IMR-90 (cell line): ENCODE measurements around the gene MFAP2. TPM values are rescaled to one million over a fixed set of nuclear protein-coding genes. Genes with fewer than 3 reads are reported as not detected.

Experiments
- ATAC-seq: fragments of 200-7000 bp; cut with Tn5 transposase; 2 replicates; pipeline ENCODE4 v1.9.1; 2020; ENCODE audit warnings: low read depth, mild to moderate bottlenecking, moderate library complexity
- BruUV-seq: library from RNA; stranded (reverse); fragments of 400-500 nt; replicated peaks from 2 replicates; lab custom pipeline; 2021; lab: Mats Ljungman, UMichigan
- CTCF ChIA-PET: fragments of 300-600 bp; formaldehyde crosslinking; extraction: SDS; loops from one replicate; lab custom pipeline; 2021; ENCODE audit warnings: antibody characterized with exemption; lab: Yijun Ruan, JAX
- POLR2A ChIA-PET: fragments of 300-600 bp; sonication (Branson Sonifier 250); formaldehyde crosslinking; loops from one replicate; lab custom pipeline; 2022; ENCODE audit warnings: antibody characterized with exemption; ENCODE audit not compliant: unreplicated experiment; lab: Charles Lee
- DNase-seq: peaks from one replicate; pipeline ENCODE4 v3.0.0; 2013
- H2AFZ ChIP-seq: replicated peaks from 2 replicates; pipeline ENCODE3; 2013; ENCODE audit warnings: low read length, mild to moderate bottlenecking; ENCODE audit not compliant: poor library complexity
- H2AK5ac ChIP-seq: 2 replicates; pipeline ENCODE4 v1.6.1; 2013; ENCODE audit warnings: low read depth, low read length, inconsistent platforms
- H2AK9ac ChIP-seq: replicated peaks from 2 replicates; pipeline ENCODE3; 2013; ENCODE audit warnings: mild to moderate bottlenecking, low read depth, low read length, moderate library complexity; ENCODE audit not compliant: poor library complexity
- H2BK120ac ChIP-seq: 2 replicates; pipeline ENCODE4 v1.6.1; 2013; ENCODE audit warnings: low read depth, low read length, inconsistent platforms
- H2BK15ac ChIP-seq: 3 replicates; pipeline ENCODE4 v1.6.1; 2013; ENCODE audit warnings: low read depth, low read length, inconsistent platforms
- H2BK20ac ChIP-seq: 2 replicates; pipeline ENCODE4 v1.6.1; 2013; ENCODE audit warnings: low read depth, mild to moderate bottlenecking, inconsistent platforms, low read length, moderate library complexity
- H2BK5ac ChIP-seq: 2 replicates; pipeline ENCODE4 v1.6.1; 2013; ENCODE audit warnings: mild to moderate bottlenecking, low read depth, low read length, inconsistent platforms; ENCODE audit not compliant: poor library complexity, severe bottlenecking
- H3K14ac ChIP-seq: replicated peaks from 2 replicates; pipeline ENCODE4 v1.6.1; 2013; ENCODE audit warnings: low read depth, low read length, inconsistent platforms
- H3K18ac ChIP-seq: 2 replicates; pipeline ENCODE4 v1.6.1; 2013; ENCODE audit warnings: low read depth, low read length, control low read depth
- H3K23ac ChIP-seq: 2 replicates; pipeline ENCODE4 v1.6.1; 2013; ENCODE audit warnings: low read depth, low read length, inconsistent platforms
- H3K27ac ChIP-seq: 2 replicates; pipeline ENCODE4 v1.5.1; 2013; ENCODE audit warnings: mild to moderate bottlenecking, control low read depth, low read length; ENCODE audit not compliant: insufficient read depth
- H3K27me3 ChIP-seq: 2 replicates; pipeline ENCODE4 v1.6.1; 2013; ENCODE audit warnings: low read length; ENCODE audit not compliant: control insufficient read depth, insufficient read depth
- H3K36me3 ChIP-seq: 2 replicates; pipeline ENCODE4 v1.6.1; 2013; ENCODE audit warnings: low read length, mixed read lengths; ENCODE audit not compliant: control insufficient read depth, insufficient read depth
- H3K4ac ChIP-seq: 2 replicates; pipeline ENCODE4 v1.6.1; 2013; ENCODE audit warnings: low read depth, low read length, inconsistent platforms
- H3K4me1 ChIP-seq: 2 replicates; pipeline ENCODE4 v1.6.1; 2013; ENCODE audit warnings: low read length, mixed read lengths; ENCODE audit not compliant: control insufficient read depth, insufficient read depth
- H3K4me2 ChIP-seq: 2 replicates; pipeline ENCODE4 v1.6.1; 2013; ENCODE audit warnings: low read depth, mild to moderate bottlenecking, control low read depth, low read length, moderate library complexity
- H3K4me3 ChIP-seq: 2 replicates; pipeline ENCODE4 v1.5.1; 2013; ENCODE audit warnings: low read depth, mild to moderate bottlenecking, control low read depth, low read length, moderate library complexity; ENCODE audit not compliant: insufficient read depth
- H3K56ac ChIP-seq: 2 replicates; pipeline ENCODE4 v1.6.1; 2013; ENCODE audit warnings: low read length, inconsistent platforms; ENCODE audit not compliant: insufficient read depth; ENCODE audit errors: extremely low read depth
- H3K79me1 ChIP-seq, 2 experiments: 2 replicates each; pipeline ENCODE4 v1.6.1; 2013; ENCODE audit warnings: low read length in 2 of 2, inconsistent platforms in 1 of 2, low read depth in 1 of 2
- H3K9ac ChIP-seq: 2 replicates; pipeline ENCODE4 v1.6.1; 2013; ENCODE audit warnings: low read depth, low read length, control low read depth
- H3K9me1 ChIP-seq: 2 replicates; pipeline ENCODE4 v1.6.1; 2013; ENCODE audit warnings: low read length, inconsistent platforms; ENCODE audit not compliant: insufficient read depth
- H3K9me3 ChIP-seq: 2 replicates; pipeline ENCODE4 v1.6.1; 2013; ENCODE audit warnings: low read length; ENCODE audit not compliant: control insufficient read depth, insufficient read depth
- H4K20me1 ChIP-seq: 2 replicates; pipeline ENCODE4 v1.6.1; 2013; ENCODE audit warnings: low read length, inconsistent platforms; ENCODE audit not compliant: insufficient read depth
- H4K5ac ChIP-seq: 2 replicates; pipeline ENCODE4 v1.6.1; 2013; ENCODE audit warnings: mild to moderate bottlenecking, low read depth, low read length, control low read depth
- H4K8ac ChIP-seq, 2 experiments: 2 replicates each; pipeline ENCODE4 v1.6.1; 2013; ENCODE audit warnings: low read depth in 2 of 2, low read length in 2 of 2, control low read depth in 1 of 2, inconsistent platforms in 1 of 2
- H4K91ac ChIP-seq: 2 replicates; pipeline ENCODE4 v1.6.1; 2013; ENCODE audit warnings: low read depth, low read length, inconsistent platforms; ENCODE audit not compliant: insufficient read depth
- CHD1 ChIP-seq: IDR thresholded peaks from 2 replicates; pipeline ENCODE4 v1.6.1; 2012; ENCODE audit warnings: low read depth, low read length, improper control_type of control experiment
- WGBS, 2 experiments: methylation state at CpG; one replicate each; pipeline versions ENCODE4 v1.1.5 to v1.1.7; 2013; ENCODE audit warnings: missing lambda C conversion rate in 2 of 2; ENCODE audit not compliant: insufficient read length in 1 of 2; ENCODE audit errors: extremely low coverage in 2 of 2; 5-methylcytosine and 5-hydroxymethylcytosine counted together
- dilution Hi-C: fragments of 300-500 bp; cut with HindIII; formaldehyde crosslinking; loops from one replicate; pipeline ENCODE4 v1.14.3; 2018; ENCODE audit warnings: low sequenced_read_pairs; ENCODE audit not compliant: unreplicated experiment
- in situ Hi-C: fragments of 300-500 bp; cut with MboI; formaldehyde crosslinking; loops from 3 replicates; pipeline ENCODE4 v1.14.3; 2019; ENCODE audit warnings: low sequenced_read_pairs, inconsistent platforms, mixed read lengths
- intact Hi-C: fragments of 100-400 bp; cut with micrococcal nuclease; formaldehyde crosslinking; loops from 2 replicates; pipeline ENCODE4 v1.10.0; 2022
- polyA plus RNA-seq, 3 experiments: library from polyadenylated mRNA; depleted of rRNA; stranded (reverse); fragments of >200 nt; gene quantifications; 2 replicates each; pipeline ENCODE4 v1.2.3, GENCODE V29; 2012; ENCODE audit warnings: low replicate concordance in 1 of 3
- total RNA-seq: library from RNA; depleted of rRNA; stranded (reverse); fragments of >200 nt; gene quantifications from 2 replicates; pipeline ENCODE4 v1.2.3, GENCODE V29; 2012

Gene MFAP2
- total and polyA plus RNA-seq, 2 of the 4 experiments (the other 2 are of a cell fraction): 3.9 to 13.9 TPM

GRCh38 chr1:16926491-16927073 lies 53.8 kb downstream of the MFAP2 start:
- CTCF ChIA-PET: interaction anchor here (0.7 kb wide), 1 partner anchor 21 kb away, joined by 3 read pairs; no protein-coding TSS in a partner anchor
- H4K8ac ChIP-seq: no peak overlapping the region
- no TSS peak for BruUV-seq
- H4K5ac ChIP-seq: no peak overlapping the region
- H3K14ac ChIP-seq: no peak overlapping the region
- no peak overlapping the region for H2AFZ ChIP-seq
- intact Hi-C loops (no loop called here), in situ Hi-C loops (no loop called here), dilution Hi-C loops (no loop called here)
- no peak overlapping the region for H2AK5ac ChIP-seq
- no peak overlapping the region for H4K91ac ChIP-seq
- no peaks in the 10 kb centered on the region; the same call in 1 of the 2 replicates for H3K36me3 ChIP-seq
- H2BK5ac ChIP-seq: no peak overlapping the region
- no peak overlapping the region for H3K27ac ChIP-seq
- H3K18ac ChIP-seq: no peak overlapping the region
- no peak overlapping the region for H3K23ac ChIP-seq
- POLR2A ChIA-PET: interaction anchor here (0.5 kb wide), 1 partner anchor 310 kb away, joined by 5 read pairs; no protein-coding TSS in a partner anchor
- H3K9me1 ChIP-seq: peaks cover 9% of the 10 kb centered on the region; the same call in 1 of the 2 replicates
- peaks cover 3% of the 10 kb centered on the region; the same call in 1 of the 2 replicates for H3K4me1 ChIP-seq
- H3K27me3 ChIP-seq: no peaks in the 10 kb centered on the region; the same call in 1 of the 2 replicates
- DNase-seq (no peak), ATAC-seq (no peak)
- no peak overlapping the region for H2BK120ac ChIP-seq
- H2BK15ac ChIP-seq: no peak overlapping the region
- H3K4me3 ChIP-seq: no peak overlapping the region
- no peak overlapping the region for H2AK9ac ChIP-seq
- no peaks in the 10 kb centered on the region for H3K9me3 ChIP-seq
- H3K4me2 ChIP-seq: no peak overlapping the region
- no peak overlapping the region for H3K56ac ChIP-seq
- no peak overlapping the region for H3K9ac ChIP-seq
- TF ChIP-seq CHD1: no peak
- H4K20me1 ChIP-seq: no peaks in the 10 kb centered on the region; the same call in 1 of the 2 replicates
- no peak overlapping the region for H2BK20ac ChIP-seq
- WGBS, 2 experiments: 38% methylated on average over 5 of the region's 10 CpGs; no CpG with 5 or more reads in 1 of the 2 experiments
- no peak overlapping the region for H3K4ac ChIP-seq
- no peaks in the 10 kb centered on the region; a peak in 1 of 4 replicates for H3K79me1 ChIP-seq
